Skeletal muscle satellite cell (primary cell): ENCODE measurements around the gene SPIB.
"Not testable (repeated sequence)": the region's sequence is repeated elsewhere in the genome, so short reads cannot be mapped to it uniquely, and the experiment has no call there.

Experiments used
- H3K27me3 ChIP-seq: 2 replicates; pipeline ENCODE4 v1.7.0; 2013; ENCODE audit warnings: low read length; ENCODE audit not compliant: control insufficient read depth, insufficient read depth
- H3K36me3 ChIP-seq: 2 replicates; pipeline ENCODE4 v1.7.0; 2013; ENCODE audit warnings: mild to moderate bottlenecking, control low read depth, low read length; ENCODE audit not compliant: insufficient read depth
- H3K4me1 ChIP-seq: 2 replicates; pipeline ENCODE4 v1.7.0; 2013; ENCODE audit warnings: low read length; ENCODE audit not compliant: control insufficient read depth, insufficient read depth
- H3K4me2 ChIP-seq: 2 replicates; pipeline ENCODE4 v1.7.0; 2013; ENCODE audit warnings: mild to moderate bottlenecking, low read length
- H3K4me3 ChIP-seq: 2 replicates; pipeline ENCODE4 v1.7.0; 2013; ENCODE audit warnings: low read length
- H3K9ac ChIP-seq: 2 replicates; pipeline ENCODE4 v1.7.0; 2013; ENCODE audit warnings: mild to moderate bottlenecking, low read depth, low read length, moderate library complexity
- H3K9me3 ChIP-seq: replicated peaks from 2 replicates; pipeline ENCODE4 v1.7.0; 2013; ENCODE audit warnings: mild to moderate bottlenecking, control low read depth, low read length

Gene SPIB

GRCh38 chr19:50465986-50466705 lies 47.4 kb downstream of the SPIB start:
- H3K4me3 ChIP-seq, result no peak overlapping the region
- peaks cover 5% of the 10 kb centered on the region for H3K4me1 ChIP-seq
- peak overlapping the region; percentile 28 for H3K4me2 ChIP-seq
- no peaks in the 10 kb centered on the region for H3K27me3 ChIP-seq
- H3K36me3 ChIP-seq, result no peaks in the 10 kb centered on the region
- H3K9ac ChIP-seq, result no peak overlapping the region
- H3K9me3 ChIP-seq, result no peaks in the 10 kb centered on the region

- Histone ChIP-seq H3K9ac (no peak overlapping the region), H3K4me1 (peaks cover 5% of the 10 kb centered on the region), H3K4me3 (no peak overlapping the region), H3K27me3 (no peaks in the 10 kb centered on the region), H3K4me2 (no peak overlapping the region), H3K9me3 (no peaks in the 10 kb centered on the region), H3K36me3 (no peaks in the 10 kb centered on the region)
Observed at GRCh38 chr19:50466706-50467039, 47.9 kb downstream of the SPIB start.

- H3K36me3 ChIP-seq, result no peaks in the 10 kb centered on the region
- no peaks in the 10 kb centered on the region for H3K27me3 ChIP-seq
- H3K4me1 ChIP-seq, result peaks cover 5% of the 10 kb centered on the region
- H3K9ac ChIP-seq, result no peak overlapping the region
- no peaks in the 10 kb centered on the region for H3K9me3 ChIP-seq
- H3K4me2 ChIP-seq, result no peak overlapping the region
- H3K4me3 ChIP-seq, result no peak overlapping the region
Observed at GRCh38 chr19:50467566-50467965, 48.8 kb downstream of the SPIB start.

GRCh38 chr19:50468818-50469217 lies 50.1 kb downstream of the SPIB start:
- Histone ChIP-seq H3K9me3 (no peaks in the 10 kb centered on the region), H3K4me3 (no peak overlapping the region), H3K4me1 (peaks cover 5% of the 10 kb centered on the region), H3K36me3 (no peaks in the 10 kb centered on the region), H3K9ac (no peak overlapping the region), H3K4me2 (no peak overlapping the region), H3K27me3 (no peaks in the 10 kb centered on the region)

GRCh38 chr19:50473336-50473735 lies 54.6 kb downstream of the SPIB start:
- H3K9me3 ChIP-seq, H3K27me3 ChIP-seq, H3K36me3 ChIP-seq, H3K9ac ChIP-seq, H3K4me1 ChIP-seq, H3K4me2 ChIP-seq, H3K4me3 ChIP-seq: not testable (repeated sequence)

- Histone ChIP-seq H3K4me1 (peaks cover 7% of the 10 kb centered on the region), H3K9me3 (no peaks in the 10 kb centered on the region), H3K27me3 (no peaks in the 10 kb centered on the region), H3K9ac (no peak overlapping the region), H3K36me3 (peaks cover 10% of the 10 kb centered on the region), H3K4me2 (no peak overlapping the region), H3K4me3 (no peak overlapping the region)
Observed at GRCh38 chr19:50475101-50475568, 56.4 kb downstream of the SPIB start.

- no peaks in the 10 kb centered on the region for H3K27me3 ChIP-seq
- no peaks in the 10 kb centered on the region for H3K9me3 ChIP-seq
- no peak overlapping the region for H3K9ac ChIP-seq
- H3K36me3 ChIP-seq, result peaks cover 10% of the 10 kb centered on the region
- peak overlapping the region; percentile 99 for H3K4me3 ChIP-seq
- H3K4me2 ChIP-seq, result peak overlapping the region; percentile 91
- H3K4me1 ChIP-seq, result peaks cover 7% of the 10 kb centered on the region
Observed at GRCh38 chr19:50475736-50476223, 57.0 kb downstream of the SPIB start.

GRCh38 chr19:50476224-50476906 lies 57.6 kb downstream of the SPIB start, which contains the start of the genes EMC10 and GARIN5A:
EMC10 (plus strand) TSS chr19:50476507; CDS start chr19:50476545, 38 bp downstream.
GARIN5A (minus strand) TSS chr19:50476848; CDS start chr19:50476388, 460 bp downstream.
- Histone ChIP-seq H3K4me3 (peak within 1 kb of the TSS; percentile 99), H3K9ac (peak within 1 kb of the TSS; percentile 90), H3K27me3 (no peaks in the 10 kb centered on the region), H3K36me3 (peaks cover 10% of the 10 kb centered on the region), H3K9me3 (no peaks in the 10 kb centered on the region), H3K4me2 (peak within 1 kb of the TSS; percentile 91), H3K4me1 (peaks cover 7% of the 10 kb centered on the region)

GRCh38 chr19:50476907-50477238 lies 58.1 kb downstream of the SPIB start:
- Histone ChIP-seq H3K36me3 (peaks cover 10% of the 10 kb centered on the region), H3K9me3 (no peaks in the 10 kb centered on the region), H3K27me3 (no peaks in the 10 kb centered on the region), H3K4me2 (peak overlapping the region; percentile 91), H3K4me1 (peaks cover 7% of the 10 kb centered on the region), H3K4me3 (peak overlapping the region; percentile 99), H3K9ac (peak overlapping the region; percentile 90)

- Histone ChIP-seq H3K36me3 (peaks cover 10% of the 10 kb centered on the region), H3K9me3 (no peaks in the 10 kb centered on the region), H3K9ac (no peak overlapping the region), H3K4me3 (no peak overlapping the region), H3K27me3 (no peaks in the 10 kb centered on the region), H3K4me2 (peak overlapping the region; percentile 91), H3K4me1 (peaks cover 7% of the 10 kb centered on the region)
Observed at GRCh38 chr19:50477751-50478515, 59.2 kb downstream of the SPIB start.

- H3K9ac ChIP-seq, result no peak overlapping the region
Observed at GRCh38 chr19:50478901-50479715, 60.4 kb downstream of the SPIB start.

More at GRCh38 chr19:50478901-50479715, 60.4 kb downstream of the SPIB start:
- no peak overlapping the region for H3K4me2 ChIP-seq
- peaks cover 13% of the 10 kb centered on the region for H3K36me3 ChIP-seq
- H3K4me3 ChIP-seq, result no peak overlapping the region
- H3K27me3 ChIP-seq, result no peaks in the 10 kb centered on the region
- H3K9me3 ChIP-seq, result no peaks in the 10 kb centered on the region
- H3K4me1 ChIP-seq, result peaks cover 7% of the 10 kb centered on the region
